ENCODE results near the gene KCNK15. TPM values are rescaled to one million over a fixed set of nuclear protein-coding genes. Genes with fewer than 3 reads are reported as not detected.

The KCNK15 gene
- polyA plus RNA-seq, 3 donors = 0.03 TPM; not detected in 2

DNA sequence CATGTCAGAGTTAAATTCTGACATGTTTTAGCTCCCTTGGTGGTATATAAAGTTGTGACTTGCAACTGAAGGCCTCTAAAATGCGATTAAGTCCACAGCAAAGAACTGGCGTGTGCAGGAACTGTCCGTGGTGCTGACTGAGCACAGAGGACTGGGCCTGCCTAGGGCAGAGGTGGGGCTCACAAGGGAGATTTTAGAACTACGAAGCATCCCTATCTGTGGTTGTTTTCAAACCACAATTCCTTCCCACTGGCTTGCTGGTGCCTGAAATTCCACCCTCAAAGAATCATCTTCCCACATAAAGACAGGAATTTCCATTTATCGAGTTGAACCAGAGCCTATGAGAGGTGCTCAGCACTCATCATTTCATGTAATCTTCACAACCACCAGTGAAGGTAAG lies 34.6 kb downstream of the KCNK15 start:
- Mint-ChIP-seq H3K4me3 (peak overlapping the region in 1 of 2 donors; percentile 16), H3K27me3 (ENCODE audit: low read depth in 3 of 3) (peaks cover 0 to 4% (median 2%) of the 10 kb centered on the region in 3 donors), H3K36me3 (no peaks in the 10 kb centered on the region), H3K9me3 (no peaks in the 10 kb centered on the region), H3K27ac (no peak overlapping the region), H3K4me1 (no peaks in the 10 kb centered on the region)
- no peak for DNase-seq
- Histone ChIP-seq H3K4me2 (replicated peaks; ENCODE audit: extremely low read depth, low read length, poor library complexity, severe bottlenecking) (no peak overlapping the region), H3K9ac (ENCODE audit: insufficient read depth, low read length, poor library complexity, severe bottlenecking) (no peak overlapping the region), H3K4me1 (ENCODE audit: control insufficient read depth in 1 of 2, insufficient read depth in 2 of 2, low read length in 2 of 2) (no peaks in the 10 kb centered on the region), H3K9me3 (replicated peaks in 1 of 2; ENCODE audit: control insufficient read depth in 1 of 2, insufficient read depth in 1 of 2, low read length in 2 of 2) (no peaks in the 10 kb centered on the region), H4K20me1 (ENCODE audit: insufficient read depth, low read length) (no peaks in the 10 kb centered on the region), H3K79me2 (ENCODE audit: insufficient read depth, low read length) (no peaks in the 10 kb centered on the region), H3K27me3 (ENCODE audit: control insufficient read depth in 2 of 2, insufficient read depth in 2 of 2, low read length in 2 of 2) (peaks cover 0 to 2% of the 10 kb centered on the region in 2 donors), H3K27ac (ENCODE audit: low read depth in 1 of 2, low read length in 2 of 2) (no peak overlapping the region), H2AFZ (ENCODE audit: insufficient read depth, low read depth, low read length, poor library complexity, severe bottlenecking) (no peak overlapping the region), H3K36me3 (replicated peaks in 1 of 2; ENCODE audit: control insufficient read depth in 1 of 2, insufficient read depth in 2 of 2, low read length in 2 of 2) (no peaks in the 10 kb centered on the region), H3K4me3 (replicated peaks in 1 of 3; ENCODE audit: low read depth in 2 of 3, low read length in 3 of 3) (no peak overlapping the region)
- intact Hi-C loops (cut with micrococcal nuclease) = no loop called here
- TF ChIP-seq, protein P1, sequence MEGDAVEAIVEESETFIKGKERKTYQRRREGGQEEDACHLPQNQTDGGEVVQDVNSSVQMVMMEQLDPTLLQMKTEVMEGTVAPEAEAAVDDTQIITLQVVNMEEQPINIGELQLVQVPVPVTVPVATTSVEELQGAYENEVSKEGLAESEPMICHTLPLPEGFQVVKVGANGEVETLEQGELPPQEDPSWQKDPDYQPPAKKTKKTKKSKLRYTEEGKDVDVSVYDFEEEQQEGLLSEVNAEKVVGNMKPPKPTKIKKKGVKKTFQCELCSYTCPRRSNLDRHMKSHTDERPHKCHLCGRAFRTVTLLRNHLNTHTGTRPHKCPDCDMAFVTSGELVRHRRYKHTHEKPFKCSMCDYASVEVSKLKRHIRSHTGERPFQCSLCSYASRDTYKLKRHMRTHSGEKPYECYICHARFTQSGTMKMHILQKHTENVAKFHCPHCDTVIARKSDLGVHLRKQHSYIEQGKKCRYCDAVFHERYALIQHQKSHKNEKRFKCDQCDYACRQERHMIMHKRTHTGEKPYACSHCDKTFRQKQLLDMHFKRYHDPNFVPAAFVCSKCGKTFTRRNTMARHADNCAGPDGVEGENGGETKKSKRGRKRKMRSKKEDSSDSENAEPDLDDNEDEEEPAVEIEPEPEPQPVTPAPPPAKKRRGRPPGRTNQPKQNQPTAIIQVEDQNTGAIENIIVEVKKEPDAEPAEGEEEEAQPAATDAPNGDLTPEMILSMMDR (IDR thresholded peaks at IDR 0.05) = no peak
- 18% methylated on average over 3 of the region's 5 CpGs for WGBS (ENCODE audit: insufficient coverage)

DNA sequence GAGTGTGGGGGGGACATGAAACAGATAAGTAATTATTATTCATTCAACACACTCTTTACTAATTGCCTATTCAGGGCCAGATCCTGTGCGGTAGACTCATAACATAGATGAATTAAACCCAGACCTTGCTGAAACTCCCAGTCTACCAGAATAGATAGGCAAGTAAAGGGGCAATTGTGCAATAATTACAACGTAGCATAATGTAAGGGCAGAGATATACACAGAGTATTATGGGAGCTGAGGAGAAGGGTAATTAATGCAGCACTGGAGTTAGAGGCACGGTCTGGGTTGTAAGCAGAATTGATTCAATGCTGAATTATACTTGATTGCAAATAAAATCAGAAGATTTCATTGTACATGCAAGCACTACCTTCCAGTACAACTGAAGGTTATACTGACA lies 35.5 kb downstream of the KCNK15 start:
- Histone ChIP-seq H3K27me3 (ENCODE audit: control insufficient read depth in 2 of 2, insufficient read depth in 2 of 2, low read length in 2 of 2) (peaks cover 0 to 2% of the 10 kb centered on the region in 2 donors), H3K27ac (ENCODE audit: low read depth in 1 of 2, low read length in 2 of 2) (no peak overlapping the region), H2AFZ (ENCODE audit: insufficient read depth, low read depth, low read length, poor library complexity, severe bottlenecking) (no peak overlapping the region), H3K79me2 (ENCODE audit: insufficient read depth, low read length) (no peaks in the 10 kb centered on the region), H3K36me3 (replicated peaks in 1 of 2; ENCODE audit: control insufficient read depth in 1 of 2, insufficient read depth in 2 of 2, low read length in 2 of 2) (no peaks in the 10 kb centered on the region), H3K4me2 (replicated peaks; ENCODE audit: extremely low read depth, low read length, poor library complexity, severe bottlenecking) (no peak overlapping the region), H3K4me1 (ENCODE audit: control insufficient read depth in 1 of 2, insufficient read depth in 2 of 2, low read length in 2 of 2) (no peaks in the 10 kb centered on the region), H3K9ac (ENCODE audit: insufficient read depth, low read length, poor library complexity, severe bottlenecking) (no peak overlapping the region), H3K9me3 (replicated peaks in 1 of 2; ENCODE audit: control insufficient read depth in 1 of 2, insufficient read depth in 1 of 2, low read length in 2 of 2) (no peaks in the 10 kb centered on the region), H3K4me3 (replicated peaks in 1 of 3; ENCODE audit: low read depth in 2 of 3, low read length in 3 of 3) (no peak overlapping the region), H4K20me1 (ENCODE audit: insufficient read depth, low read length) (no peaks in the 10 kb centered on the region)
- H3K4me3 Mint-ChIP-seq = no peak overlapping the region
- H3K36me3 Mint-ChIP-seq = no peaks in the 10 kb centered on the region
- no peaks in the 10 kb centered on the region for H3K4me1 Mint-ChIP-seq
- TF ChIP-seq, protein P1 (IDR thresholded peaks at IDR 0.05) = no peak
- H3K27me3 Mint-ChIP-seq (ENCODE audit: low read depth in 3 of 3) = peaks cover 5 to 6% (median 6%) of the 10 kb centered on the region in 3 donors
- DNase-seq = no peak
- H3K9me3 Mint-ChIP-seq = no peaks in the 10 kb centered on the region
- 80% methylated on average over 1 of the region's 3 CpGs for WGBS (ENCODE audit: insufficient coverage)
- no peak overlapping the region for H3K27ac Mint-ChIP-seq
- intact Hi-C loops (cut with micrococcal nuclease) = no loop called here
